MCF 10A (cell line): ENCODE results near the gene USP17L21. TPM values are rescaled to one million over a fixed set of nuclear protein-coding genes. Genes with fewer than 3 reads are reported as not detected.
"Not testable (repeated sequence)": the region's sequence is repeated elsewhere in the genome, so short reads cannot be mapped to it uniquely, and the experiment has no call there.

ENCODE experiments used
- BruUV-seq: library from RNA; stranded (reverse); fragments of 400-500 nt; replicated peaks from 2 replicates; lab custom pipeline; 2021; lab: Mats Ljungman, UMichigan
- CTCF ChIA-PET: fragments of 300-600 bp; sonication (Branson Sonifier 250); formaldehyde crosslinking; extraction: SDS; loops from one replicate; lab custom pipeline; 2021; ENCODE audit warnings: antibody characterized with exemption, inconsistent platforms; lab: Yijun Ruan, JAX
- POLR2A ChIA-PET: fragments of 300-600, 350-650 bp; sonication (Branson Sonifier 250); formaldehyde crosslinking; extraction: SDS; loops from one replicate; lab custom pipeline; 2020; ENCODE audit warnings: antibody characterized with exemption, inconsistent platforms; lab: Yijun Ruan, JAX
- DNase-seq: peaks from one replicate; pipeline ENCODE4 v3.0.0-alpha.2; 2018; ENCODE audit not compliant: unreplicated experiment
- H3K27ac Mint-ChIP-seq: one replicate; pipeline ENCODE4 v1.8.0; 2022; ENCODE audit warnings: mild to moderate bottlenecking, low read depth, mixed read lengths; ENCODE audit not compliant: unreplicated experiment
- H3K27me3 Mint-ChIP-seq: one replicate; pipeline ENCODE4 v1.8.0; 2022; ENCODE audit warnings: mixed read lengths; ENCODE audit not compliant: insufficient read depth, unreplicated experiment
- H3K36me3 Mint-ChIP-seq: one replicate; pipeline ENCODE4 v1.8.0; 2022; ENCODE audit warnings: mild to moderate bottlenecking, moderate library complexity, mixed read lengths; ENCODE audit not compliant: insufficient read depth, unreplicated experiment
- H3K4me1 Mint-ChIP-seq: one replicate; pipeline ENCODE4 v1.8.0; 2022; ENCODE audit warnings: mixed read lengths; ENCODE audit not compliant: insufficient read depth, unreplicated experiment
- H3K4me3 Mint-ChIP-seq: one replicate; pipeline ENCODE4 v1.8.0; 2022; ENCODE audit warnings: mild to moderate bottlenecking, moderate library complexity, mixed read lengths; ENCODE audit not compliant: unreplicated experiment
- H3K9me3 Mint-ChIP-seq: one replicate; pipeline ENCODE4 v1.8.0; 2022; ENCODE audit warnings: mixed read lengths; ENCODE audit not compliant: unreplicated experiment
- intact Hi-C: fragments of 100-400 bp; cut with micrococcal nuclease; formaldehyde crosslinking; loops from 2 replicates; pipeline ENCODE4 v1.14.1; 2022
- total RNA-seq: library from RNA; stranded (reverse); gene quantifications from 2 replicates; pipeline ENCODE4 v1.2.3, GENCODE V29; 2022

The USP17L21 gene
- total RNA-seq, 1 experiment from 2014 or later = not detected

DNA sequence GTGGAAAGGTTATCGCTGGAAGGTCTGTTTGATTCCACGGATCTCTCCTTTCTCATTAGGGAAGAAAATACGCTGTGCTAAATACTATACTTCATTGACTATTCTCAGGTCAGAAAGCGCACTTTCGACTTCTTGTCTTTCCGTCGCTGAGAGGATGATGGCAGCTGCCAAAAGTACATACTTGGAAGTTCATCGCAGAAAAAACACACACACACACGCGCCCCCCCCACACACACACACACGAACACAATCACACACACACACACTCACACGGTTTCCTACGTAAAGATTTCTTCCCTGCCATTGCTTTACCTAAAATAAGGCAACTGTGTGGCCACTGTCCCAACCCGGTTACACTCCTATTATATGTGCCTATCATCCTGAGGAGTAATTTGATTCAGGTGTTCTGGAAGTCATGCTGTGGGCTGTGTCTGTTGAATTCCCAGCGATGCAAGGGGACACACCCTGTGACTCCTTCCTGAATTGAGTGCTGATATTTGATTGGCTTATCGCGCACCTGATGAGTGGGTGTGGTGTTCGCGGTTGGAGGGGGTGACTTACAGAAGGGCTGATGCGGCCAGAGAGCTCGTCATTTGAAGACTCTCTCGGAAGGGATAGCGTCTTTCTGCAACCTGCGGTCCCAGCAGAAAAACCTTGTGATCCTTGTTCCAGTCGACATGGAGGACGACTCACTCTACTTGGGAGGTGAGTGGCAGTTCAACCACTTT lies 14.6 kb upstream of the USP17L21 start, which contains the start of gene USP17L18:
Gene USP17L18, plus strand, starts transcription at position 678 of the 728 bp plus-strand sequence. Its CDS starts 0 bp downstream, at position 678.
- H3K27ac Mint-ChIP-seq, intact Hi-C loops, BruUV-seq, H3K36me3 Mint-ChIP-seq, H3K4me1 Mint-ChIP-seq, DNase-seq, H3K4me3 Mint-ChIP-seq, CTCF ChIA-PET, H3K9me3 Mint-ChIP-seq, POLR2A ChIA-PET, H3K27me3 Mint-ChIP-seq: not testable (repeated sequence)

DNA sequence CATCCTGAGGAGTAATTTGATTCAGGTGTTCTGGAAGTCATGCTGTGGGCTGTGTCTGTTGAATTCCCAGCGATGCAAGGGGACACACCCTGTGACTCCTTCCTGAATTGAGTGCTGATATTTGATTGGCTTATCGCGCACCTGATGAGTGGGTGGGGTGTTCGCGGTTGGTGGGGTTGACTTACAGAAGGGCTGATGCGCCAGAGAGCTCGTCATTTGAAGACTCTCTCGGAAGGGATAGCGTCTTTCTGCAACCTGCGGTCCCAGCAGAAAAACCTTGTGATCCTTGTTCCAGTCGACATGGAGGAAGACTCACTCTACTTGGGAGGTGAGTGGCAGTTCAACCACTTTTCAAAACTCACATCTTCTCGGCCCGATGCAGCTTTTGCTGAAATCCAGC lies 9.6 kb upstream of the USP17L21 start, which contains the start of gene USP17L19:
Gene USP17L19, plus strand, starts transcription at position 301 of the 400 bp plus-strand sequence. Its CDS starts 0 bp downstream, at position 301.
- POLR2A ChIA-PET, BruUV-seq: not testable (repeated sequence)

DNA sequence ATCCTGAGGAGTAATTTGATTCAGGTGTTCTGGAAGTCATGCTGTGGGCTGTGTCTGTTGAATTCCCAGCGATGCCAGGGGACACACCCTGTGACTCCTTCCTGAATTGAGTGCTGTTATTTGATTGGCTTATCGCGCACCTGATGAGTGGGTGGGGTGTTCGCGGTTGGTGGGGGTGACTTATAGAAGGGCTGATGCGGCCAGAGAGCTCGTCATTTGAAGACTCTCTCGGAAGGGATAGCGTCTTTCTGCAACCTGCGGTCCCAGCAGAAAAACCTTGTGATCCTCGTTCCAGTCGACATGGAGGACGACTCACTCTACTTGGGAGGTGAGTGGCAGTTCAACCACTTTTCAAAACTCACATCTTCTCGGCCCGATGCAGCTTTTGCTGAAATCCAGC lies 4.8 kb upstream of the USP17L21 start, which contains the start of gene USP17L20:
Gene USP17L20, plus strand, starts transcription at position 301 of the 400 bp plus-strand sequence. Its CDS starts 0 bp downstream, at position 301.
- H3K27ac Mint-ChIP-seq, DNase-seq, H3K36me3 Mint-ChIP-seq, BruUV-seq, H3K4me1 Mint-ChIP-seq, intact Hi-C loops, H3K27me3 Mint-ChIP-seq, POLR2A ChIA-PET, H3K4me3 Mint-ChIP-seq, CTCF ChIA-PET, H3K9me3 Mint-ChIP-seq: not testable (repeated sequence)

More for the DNA sequence above, 9.6 kb upstream of the USP17L21 start, which contains the start of gene USP17L19:
- H3K36me3 Mint-ChIP-seq, H3K4me3 Mint-ChIP-seq, intact Hi-C loops, H3K9me3 Mint-ChIP-seq, DNase-seq, H3K4me1 Mint-ChIP-seq, H3K27me3 Mint-ChIP-seq, H3K27ac Mint-ChIP-seq, CTCF ChIA-PET: not testable (repeated sequence)

DNA sequence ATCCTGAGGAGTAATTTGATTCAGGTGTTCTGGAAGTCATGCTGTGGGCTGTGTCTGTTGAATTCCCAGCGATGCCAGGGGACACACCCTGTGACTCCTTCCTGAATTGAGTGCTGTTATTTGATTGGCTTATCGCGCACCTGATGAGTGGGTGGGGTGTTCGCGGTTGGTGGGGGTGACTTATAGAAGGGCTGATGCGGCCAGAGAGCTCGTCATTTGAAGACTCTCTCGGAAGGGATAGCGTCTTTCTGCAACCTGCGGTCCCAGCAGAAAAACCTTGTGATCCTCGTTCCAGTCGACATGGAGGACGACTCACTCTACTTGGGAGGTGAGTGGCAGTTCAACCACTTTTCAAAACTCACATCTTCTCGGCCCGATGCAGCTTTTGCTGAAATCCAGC lies 4.6 kb downstream of the USP17L21 start, which contains the start of gene USP17L22:
Gene USP17L22, plus strand, starts transcription at position 301 of the 400 bp plus-strand sequence. Its CDS starts 0 bp downstream, at position 301.
- H3K36me3 Mint-ChIP-seq, H3K9me3 Mint-ChIP-seq, DNase-seq, POLR2A ChIA-PET, CTCF ChIA-PET, H3K27ac Mint-ChIP-seq, intact Hi-C loops, BruUV-seq, H3K4me3 Mint-ChIP-seq, H3K4me1 Mint-ChIP-seq, H3K27me3 Mint-ChIP-seq: not testable (repeated sequence)

DNA sequence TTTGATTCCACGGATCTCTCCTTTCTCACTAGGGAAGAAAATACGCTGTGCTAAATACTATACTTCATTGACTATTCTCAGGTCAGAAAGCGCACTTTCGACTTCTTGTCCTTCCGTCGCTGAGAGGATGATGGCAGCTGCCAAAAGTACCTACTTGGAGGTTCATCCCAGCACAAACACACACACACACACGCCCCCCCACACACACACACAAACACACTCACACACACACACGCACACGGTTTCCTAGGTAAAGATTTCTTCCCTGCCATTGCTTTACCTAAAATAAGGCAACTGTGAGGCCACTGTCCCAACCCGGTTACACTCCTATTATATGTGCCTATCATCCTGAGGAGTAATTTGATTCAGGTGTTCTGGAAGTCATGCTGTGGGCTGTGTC lies 9.0 kb downstream of the USP17L21 start:
- CTCF ChIA-PET, H3K4me3 Mint-ChIP-seq, H3K27me3 Mint-ChIP-seq, H3K4me1 Mint-ChIP-seq, H3K27ac Mint-ChIP-seq, H3K9me3 Mint-ChIP-seq, H3K36me3 Mint-ChIP-seq, BruUV-seq, POLR2A ChIA-PET, intact Hi-C loops, DNase-seq: not testable (repeated sequence)

Other genes starting within 250 kb of the USP17L21 start
- gene FAM90A26, start 92.5 kb upstream of the USP17L21 start, total RNA-seq = not detected in 2 replicates
- not detected in 2 replicates for gene USP17L10, start 52.2 kb upstream of the USP17L21 start, total RNA-seq
- gene USP17L11, start 47.5 kb upstream of the USP17L21 start, total RNA-seq = not detected in 2 replicates
- gene USP17L12, start 42.7 kb upstream of the USP17L21 start, total RNA-seq = not detected in 2 replicates
- not detected in 2 replicates for gene USP17L13, start 38.0 kb upstream of the USP17L21 start, total RNA-seq
- gene USP17L15, start 28.5 kb upstream of the USP17L21 start, total RNA-seq = not detected in 2 replicates
- not detected in 2 replicates for gene USP17L17, start 19.0 kb upstream of the USP17L21 start, total RNA-seq
- gene USP17L18, start 14.2 kb upstream of the USP17L21 start, total RNA-seq = not detected in 2 replicates
- not detected in 2 replicates for gene USP17L19, start 9.5 kb upstream of the USP17L21 start, total RNA-seq
- gene USP17L20, start 4.7 kb upstream of the USP17L21 start, total RNA-seq = not detected in 2 replicates
- not detected in 2 replicates for gene USP17L22, start 4.7 kb downstream of the USP17L21 start, total RNA-seq
- gene USP17L24, start 62.3 kb downstream of the USP17L21 start, total RNA-seq = not detected in 2 replicates
- not detected in 2 replicates for gene USP17L25, start 67.0 kb downstream of the USP17L21 start, total RNA-seq
- not detected in 2 replicates for gene USP17L26, start 71.8 kb downstream of the USP17L21 start, total RNA-seq
- not detected in 2 replicates for gene USP17L5, start 76.5 kb downstream of the USP17L21 start, total RNA-seq
- not detected in 2 replicates for gene USP17L27, start 81.3 kb downstream of the USP17L21 start, total RNA-seq
- gene USP17L28, start 86.0 kb downstream of the USP17L21 start, total RNA-seq = not detected in 2 replicates
- gene USP17L29, start 90.8 kb downstream of the USP17L21 start, total RNA-seq = not detected in 2 replicates
- not detected in 2 replicates for gene USP17L30, start 100.3 kb downstream of the USP17L21 start, total RNA-seq
- gene DEFB131A, start 181.5 kb downstream of the USP17L21 start, total RNA-seq = not detected in 2 replicates